Mucosa of descending colon (tissue), 3 donors: ENCODE measurements around the gene MTMR10. TPM values are rescaled to one million over a fixed set of nuclear protein-coding genes. Genes with fewer than 3 reads are reported as not detected.

Experiments
- ATAC-seq: fragments of 200-7000 bp; cut with Tn5 transposase; one replicate; pipeline ENCODE4 v1.9.1; 2020; ENCODE audit warnings: mild to moderate bottlenecking, moderate library complexity
- DNase-seq, 3 donors: peaks; one replicate each; pipeline ENCODE4 v3.0.0-alpha.2; 2020
- H3K36me3 ChIP-seq: fragments of 200-600 bp; one replicate; pipeline ENCODE4 v1.8.0; 2021; ENCODE audit warnings: low read depth, mild to moderate bottlenecking
- H3K4me1 ChIP-seq: fragments of 200-600 bp; one replicate; pipeline ENCODE4 v1.8.0; 2021; ENCODE audit warnings: low read depth, mild to moderate bottlenecking
- H3K4me3 ChIP-seq: fragments of 200-600 bp; one replicate; pipeline ENCODE4 v1.8.0; 2021; ENCODE audit warnings: mild to moderate bottlenecking
- H3K9me3 ChIP-seq: fragments of 200-600 bp; one replicate; pipeline ENCODE4 v1.8.0; 2021; ENCODE audit warnings: mild to moderate bottlenecking
- intact Hi-C, 2 donors: fragments of 100-400 bp; cut with DNase I in 1 of 2; cut with micrococcal nuclease in 1 of 2; formaldehyde crosslinking; loops; one replicate each; pipeline versions ENCODE4 v1.11.0 to v1.11.1; 2022; cut with DNase I, micrococcal nuclease
- total RNA-seq, 3 donors: library from RNA; stranded (reverse); fragmentation: NEBNext Ultra II Directional in 2 of 3; extraction: Animal tissue kit (Norgen Biotek cat#: 25700) in 2 of 3; gene quantifications; one replicate each; pipeline versions ENCODE4 v1.2.1 to v1.2.4, GENCODE V29; 2021 to 2023
- TF ChIP-seq, protein P1 (sequence below): fragments of 200-600 bp; IDR thresholded peaks from one replicate; pipeline ENCODE4 v1.8.0; 2022; ENCODE audit warnings: antibody characterized with exemption, mild to moderate bottlenecking
- donor health status: DM: no; HTN: no; CAD: no; lungs with moderate emphysema.
- donor health status: DM: no; HTN: no; CAD: no.
- donor health status: DM: no; HTN: yes; CAD: no.

The MTMR10 gene
- total RNA-seq, 3 donors from 2014 or later: 34.4 to 42.0 (median 37.5) TPM

DNA sequence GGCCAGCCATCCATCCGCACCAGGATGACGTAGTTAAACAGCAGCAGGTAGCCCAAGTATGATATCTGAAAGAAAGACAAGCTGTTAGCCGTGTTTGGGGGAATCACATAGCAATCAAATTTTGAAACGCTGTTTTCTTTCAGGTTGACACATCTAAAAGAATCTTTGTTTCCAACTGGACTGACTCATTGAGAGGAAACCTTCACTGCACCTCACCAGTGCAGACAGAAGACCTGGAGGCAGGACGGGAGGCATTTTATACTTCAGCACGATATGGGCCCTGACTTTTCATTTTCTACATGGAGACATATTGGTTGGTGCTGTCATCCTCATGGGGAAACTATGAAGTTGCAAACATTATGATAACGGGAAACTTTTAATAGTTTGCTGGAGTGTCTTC lies 44.2 kb upstream of the MTMR10 start:
- H3K4me3 ChIP-seq: no peak overlapping the region
- TF ChIP-seq, protein P1, sequence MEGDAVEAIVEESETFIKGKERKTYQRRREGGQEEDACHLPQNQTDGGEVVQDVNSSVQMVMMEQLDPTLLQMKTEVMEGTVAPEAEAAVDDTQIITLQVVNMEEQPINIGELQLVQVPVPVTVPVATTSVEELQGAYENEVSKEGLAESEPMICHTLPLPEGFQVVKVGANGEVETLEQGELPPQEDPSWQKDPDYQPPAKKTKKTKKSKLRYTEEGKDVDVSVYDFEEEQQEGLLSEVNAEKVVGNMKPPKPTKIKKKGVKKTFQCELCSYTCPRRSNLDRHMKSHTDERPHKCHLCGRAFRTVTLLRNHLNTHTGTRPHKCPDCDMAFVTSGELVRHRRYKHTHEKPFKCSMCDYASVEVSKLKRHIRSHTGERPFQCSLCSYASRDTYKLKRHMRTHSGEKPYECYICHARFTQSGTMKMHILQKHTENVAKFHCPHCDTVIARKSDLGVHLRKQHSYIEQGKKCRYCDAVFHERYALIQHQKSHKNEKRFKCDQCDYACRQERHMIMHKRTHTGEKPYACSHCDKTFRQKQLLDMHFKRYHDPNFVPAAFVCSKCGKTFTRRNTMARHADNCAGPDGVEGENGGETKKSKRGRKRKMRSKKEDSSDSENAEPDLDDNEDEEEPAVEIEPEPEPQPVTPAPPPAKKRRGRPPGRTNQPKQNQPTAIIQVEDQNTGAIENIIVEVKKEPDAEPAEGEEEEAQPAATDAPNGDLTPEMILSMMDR: no peak
- ATAC-seq: no peak
- no peaks in the 10 kb centered on the region for H3K4me1 ChIP-seq
- H3K9me3 ChIP-seq: no peaks in the 10 kb centered on the region
- H3K36me3 ChIP-seq: no peaks in the 10 kb centered on the region
- intact Hi-C loops: no loop called here
- DNase-seq: no peak

DNA sequence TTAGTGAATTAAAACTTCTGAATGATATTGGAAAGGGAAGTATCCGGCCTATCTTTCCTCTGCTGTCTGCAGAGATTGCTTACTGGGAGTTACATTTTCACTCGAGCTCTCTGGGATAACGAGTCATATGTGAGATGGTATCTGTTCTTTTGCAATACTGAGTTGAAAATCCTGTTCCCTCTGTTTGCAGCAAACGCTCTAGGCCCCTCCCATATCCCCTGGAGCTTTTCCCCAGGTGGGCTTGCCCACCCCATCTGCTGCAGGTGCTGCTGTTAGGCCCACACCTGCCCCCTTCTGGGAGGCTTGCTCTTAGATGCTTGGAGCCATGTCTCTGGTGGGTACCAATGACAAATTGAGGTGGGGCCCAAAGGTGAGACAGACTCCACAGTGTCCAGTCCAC lies 42.7 kb upstream of the MTMR10 start:
- ATAC-seq (no peak), DNase-seq (no peak)
- Histone ChIP-seq H3K4me1 (no peaks in the 10 kb centered on the region), H3K9me3 (no peaks in the 10 kb centered on the region), H3K4me3 (no peak overlapping the region), H3K36me3 (no peaks in the 10 kb centered on the region)
- intact Hi-C loops: no loop called here
- TF ChIP-seq, protein P1: no peak

DNA sequence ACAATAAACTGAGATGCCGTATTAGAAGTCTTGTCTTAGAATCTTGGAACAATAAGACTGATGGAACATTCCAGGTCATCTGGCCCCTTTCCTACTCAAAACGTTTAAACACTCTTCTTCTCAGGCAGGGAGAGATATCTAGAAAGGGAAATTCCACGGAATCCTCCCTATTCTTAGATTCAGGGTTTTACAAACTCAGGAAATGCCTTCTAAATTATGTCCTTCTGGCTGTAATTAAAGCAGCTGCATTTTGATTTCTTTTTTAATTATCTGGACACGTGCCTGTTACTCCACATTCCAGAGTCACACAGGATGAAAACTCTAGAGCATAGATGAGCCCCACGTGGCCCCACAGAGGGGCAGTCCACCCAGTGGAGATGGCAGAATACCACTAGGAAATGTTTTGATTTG lies 41.5 kb upstream of the MTMR10 start:
- DNase-seq: no peak

DNA sequence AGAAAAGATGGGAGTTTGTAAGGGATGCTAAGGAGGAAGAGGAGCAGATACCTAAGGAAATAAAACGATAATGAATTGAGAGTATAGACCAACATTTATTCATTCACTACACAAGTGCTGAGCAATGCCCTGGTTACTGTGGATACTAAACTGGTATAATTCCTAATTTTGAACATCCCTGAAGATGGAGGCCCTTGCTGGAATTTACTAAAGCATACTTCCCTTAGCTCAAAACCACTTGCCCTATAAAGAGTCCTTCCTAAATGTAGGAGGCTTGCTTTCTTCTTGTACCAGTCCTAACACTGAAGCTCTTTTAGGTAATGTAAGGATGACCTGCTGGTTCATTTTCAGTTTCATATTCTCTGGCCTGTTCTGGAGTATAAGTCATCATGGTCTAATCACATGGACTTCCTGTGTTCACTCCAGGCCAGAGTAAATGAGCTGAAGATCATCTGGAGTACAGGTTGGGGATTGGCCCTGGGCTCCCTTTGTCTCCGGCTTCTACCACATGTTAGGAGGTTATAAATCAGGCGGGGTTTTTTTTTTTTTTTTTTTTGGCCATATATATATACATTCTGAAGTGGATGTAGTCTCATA lies 40.1 kb upstream of the MTMR10 start:
- intact Hi-C loops: no loop called here
- DNase-seq (no peak), ATAC-seq (peak; percentile 77)
- H3K36me3 ChIP-seq: no peaks in the 10 kb centered on the region
- no peaks in the 10 kb centered on the region for H3K9me3 ChIP-seq
- no peaks in the 10 kb centered on the region for H3K4me1 ChIP-seq
- H3K4me3 ChIP-seq: no peak overlapping the region
- TF ChIP-seq, protein P1: no peak

More for the DNA sequence above, 41.5 kb upstream of the MTMR10 start:
- TF ChIP-seq, protein P1: no peak
- H3K9me3 ChIP-seq: no peaks in the 10 kb centered on the region
- no peaks in the 10 kb centered on the region for H3K36me3 ChIP-seq
- intact Hi-C loops: no loop called here
- H3K4me1 ChIP-seq: no peaks in the 10 kb centered on the region
- no peak for ATAC-seq
- no peak overlapping the region for H3K4me3 ChIP-seq

DNA sequence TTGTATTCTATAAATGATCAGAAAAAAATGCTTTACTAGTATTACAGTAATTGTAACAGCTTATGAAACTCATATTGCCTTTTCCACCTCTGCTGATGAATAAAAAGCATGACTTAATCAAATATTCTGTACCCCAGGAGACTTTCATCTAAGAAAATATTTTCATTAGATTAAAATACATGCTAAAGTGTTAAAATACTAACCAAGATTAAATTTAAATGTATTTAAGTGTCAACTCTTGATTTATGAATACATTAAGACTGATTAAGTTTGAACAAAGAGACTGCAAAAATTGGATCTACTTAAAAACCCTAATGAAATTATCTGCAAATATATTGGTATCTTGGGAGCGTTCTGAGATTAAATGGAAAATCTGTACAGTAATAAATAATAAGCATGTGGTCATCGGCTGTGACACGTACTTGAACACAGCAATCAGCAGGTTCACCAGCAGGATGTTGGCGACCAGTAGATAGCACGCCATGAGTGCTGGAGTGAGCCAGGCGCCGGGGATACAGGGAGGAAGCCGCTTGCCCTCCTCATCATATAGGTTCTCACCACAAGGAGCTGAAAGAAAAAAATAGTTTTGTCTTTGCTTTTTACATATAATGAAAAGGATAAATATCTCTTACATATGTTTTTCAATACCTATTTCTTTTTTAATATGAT lies 36.6 kb upstream of the MTMR10 start:
- Histone ChIP-seq H3K4me3 (no peak overlapping the region), H3K9me3 (no peaks in the 10 kb centered on the region), H3K4me1 (peaks cover 5% of the 10 kb centered on the region), H3K36me3 (no peaks in the 10 kb centered on the region)
- DNase-seq (no peak), ATAC-seq (no peak)
- intact Hi-C loops: no loop called here
- TF ChIP-seq, protein P1: no peak
